HFF-Myc (cell line): ENCODE results near the gene RPS6KA5.
"Not testable (repeated sequence)": the region's sequence is repeated elsewhere in the genome, so short reads cannot be mapped to it uniquely, and the experiment has no call there.

Experiments used
- DNase-seq: peaks from one replicate; pipeline ENCODE4 v3.0.0-alpha.2; 2011; ENCODE audit warnings: low read depth; ENCODE audit errors: extremely low read depth
- H3K4me3 ChIP-seq: replicated peaks from 2 replicates; pipeline ENCODE4 v1.5.1; 2011; ENCODE audit warnings: low read depth, mild to moderate bottlenecking, control low read depth, low read length
- CTCF ChIP-seq: IDR thresholded peaks from 2 replicates; pipeline ENCODE4 v1.5.1; 2012; ENCODE audit warnings: mild to moderate bottlenecking, low read depth, low read length, control low read depth; ENCODE audit errors: missing control alignments

The RPS6KA5 gene

DNA sequence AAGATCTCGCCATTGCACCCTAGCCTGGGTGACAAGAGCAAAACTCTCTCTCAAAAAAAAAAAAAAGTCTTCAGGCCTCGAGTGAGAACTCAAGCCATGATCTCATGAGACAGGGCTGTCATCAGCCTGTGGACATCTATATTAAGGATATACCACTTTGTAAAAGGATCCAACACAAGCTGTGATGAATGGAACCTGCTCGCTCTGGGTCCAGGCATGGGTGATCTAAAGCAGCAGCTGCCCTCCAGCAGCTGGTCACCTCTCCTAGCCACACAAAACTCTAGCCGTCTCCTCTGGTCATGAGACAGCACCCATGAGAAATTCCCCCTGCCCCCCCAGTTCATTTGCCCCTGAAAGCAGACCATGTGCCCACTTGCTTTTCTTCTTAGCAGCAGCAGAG, 34.3 kb upstream of the RPS6KA5 start:
- no peak for DNase-seq
- TF ChIP-seq CTCF: no peak
- H3K4me3 ChIP-seq: no peak overlapping the region

GRCh38 chr14:91093743-91094472, 33.5 kb upstream of the RPS6KA5 start:
- not testable (repeated sequence) for DNase-seq, H3K4me3 ChIP-seq

DNA sequence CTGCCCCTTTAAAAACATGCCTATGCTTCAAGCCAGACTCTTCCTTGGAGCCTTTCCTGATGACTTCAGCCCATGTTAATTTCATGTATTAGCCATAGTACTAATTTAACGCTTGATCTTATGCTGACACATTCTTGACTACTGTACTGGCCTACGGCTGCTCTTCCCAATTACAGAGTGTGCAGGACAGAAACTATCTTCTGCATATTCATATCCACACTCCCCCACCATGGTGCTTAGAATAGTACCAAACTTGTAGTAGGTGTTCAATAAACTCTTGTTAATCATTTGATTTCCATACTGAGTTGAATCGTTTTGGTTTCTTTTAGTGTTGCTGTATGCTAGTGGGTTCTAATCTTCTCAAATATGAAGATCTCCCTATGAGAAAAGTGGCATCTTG, 31.6 kb upstream of the RPS6KA5 start:
- no peak for TF ChIP-seq CTCF
- DNase-seq: no peak
- H3K4me3 ChIP-seq: no peak overlapping the region

GRCh38 chr14:91090743-91091142, 30.3 kb upstream of the RPS6KA5 start:
- H3K4me3 ChIP-seq: no peak overlapping the region
- no peak for TF ChIP-seq CTCF
- no peak for DNase-seq

GRCh38 chr14:91089958-91090535, 29.6 kb upstream of the RPS6KA5 start:
- DNase-seq: no peak
- H3K4me3 ChIP-seq: no peak overlapping the region
- TF ChIP-seq CTCF: no peak

DNA sequence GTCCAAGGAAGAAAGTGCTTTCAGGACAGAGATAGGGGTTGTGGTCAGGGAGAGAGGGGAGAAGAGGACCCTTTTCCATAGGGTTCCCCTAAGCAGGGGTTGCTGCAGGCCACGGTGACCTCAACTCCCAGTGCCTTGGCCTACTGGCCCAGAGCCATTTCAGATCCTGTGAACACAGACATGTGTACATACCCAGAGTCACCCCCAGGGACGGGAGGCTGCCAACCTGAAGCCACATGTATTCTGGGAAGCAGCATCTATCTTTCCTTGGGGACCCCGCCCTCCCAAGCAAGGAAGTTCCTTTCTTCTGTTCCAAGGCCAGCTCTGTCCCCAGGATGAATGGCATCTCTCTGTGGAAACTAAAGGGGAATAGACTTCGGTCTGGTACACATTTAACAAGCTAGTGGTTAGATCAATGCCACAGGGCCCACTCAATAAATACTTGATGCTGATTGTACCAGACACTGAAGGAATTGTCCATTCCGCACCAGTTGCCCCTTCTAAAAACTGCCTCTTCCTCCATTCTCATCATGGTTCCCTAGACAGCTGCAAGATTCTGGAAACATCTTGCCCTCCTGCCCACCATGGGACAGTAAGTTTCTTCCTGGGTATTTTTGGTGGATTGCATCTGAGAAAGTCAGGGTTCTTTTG, 28.3 kb upstream of the RPS6KA5 start:
- DNase-seq: no peak
- no peak for TF ChIP-seq CTCF
- H3K4me3 ChIP-seq: no peak overlapping the region

GRCh38 chr14:91087470-91087869, 27.0 kb upstream of the RPS6KA5 start:
- H3K4me3 ChIP-seq, DNase-seq: not testable (repeated sequence)
